H1 (cell line): Measurements from ENCODE around the gene SNAPC2. TPM values are rescaled to one million over a fixed set of nuclear protein-coding genes. Genes with fewer than 3 reads are reported as not detected.

Experiments used
- CTCF ChIA-PET: fragments of 300-600 bp; sonication (Branson Sonifier 250); formaldehyde crosslinking; loops from one replicate; lab custom pipeline; 2021; ENCODE audit not compliant: partially characterized antibody; lab: Charles Lee
- POLR2A ChIA-PET: fragments of 300-600 bp; sonication (Branson Sonifier 250); formaldehyde crosslinking; loops from one replicate; lab custom pipeline; 2021; ENCODE audit warnings: inconsistent platforms; ENCODE audit not compliant: partially characterized antibody; lab: Charles Lee
- DNase-seq, 2 experiments: peaks; one replicate each; pipeline versions ENCODE4 v3.0.0 to v3.0.0-alpha.2; 2010 to 2022; ENCODE audit warnings: low spot score in 2 of 2, low read depth in 1 of 2, mixed read lengths in 1 of 2
- FAIRE-seq: peaks from 2 replicates; lab custom pipeline; 2011; peaks lifted over from hg19 to GRCh38; lab: Jason Lieb, UNC
- H2AFZ ChIP-seq: 2 replicates; pipeline ENCODE4 v1.8.1; 2012; ENCODE audit warnings: low read length, inconsistent platforms
- H2AK5ac ChIP-seq: 2 replicates; pipeline ENCODE4 v1.6.1; 2013; ENCODE audit warnings: low read depth, low read length
- H2BK120ac ChIP-seq: replicated peaks from 2 replicates; pipeline ENCODE3; 2013; ENCODE audit warnings: low read depth, low read length, inconsistent platforms
- H2BK12ac ChIP-seq: 2 replicates; pipeline ENCODE4 v1.6.1; 2013; ENCODE audit warnings: low read depth, low read length
- H2BK15ac ChIP-seq: 2 replicates; pipeline ENCODE4 v1.6.1; 2013; ENCODE audit warnings: low read length
- H2BK20ac ChIP-seq: 2 replicates; pipeline ENCODE4 v1.6.1; 2013; ENCODE audit warnings: low read length
- H2BK5ac ChIP-seq: 2 replicates; pipeline ENCODE4 v1.6.1; 2013; ENCODE audit warnings: low read depth, low read length
- H3K14ac ChIP-seq: 2 replicates; pipeline ENCODE4 v1.6.1; 2013; ENCODE audit warnings: inconsistent platforms; ENCODE audit not compliant: insufficient read length
- H3K18ac ChIP-seq: 2 replicates; pipeline ENCODE4 v1.6.1; 2013; ENCODE audit warnings: low read length; ENCODE audit errors: extremely low read depth
- H3K23ac ChIP-seq: 2 replicates; pipeline ENCODE4 v1.6.1; 2013; ENCODE audit warnings: inconsistent platforms; ENCODE audit not compliant: insufficient read length
- H3K23me2 ChIP-seq: 2 replicates; pipeline ENCODE4 v1.6.1; 2013; ENCODE audit warnings: low read depth, low read length
- H3K27ac ChIP-seq: 2 replicates; pipeline ENCODE4 v1.6.1; 2011; ENCODE audit warnings: low read depth, low read length, inconsistent platforms
- H3K27me3 ChIP-seq, 4 experiments: replicated peaks in 1 of 4; 1 replicate in 1 of 4; 2 replicates in 3 of 4; pipeline versions ENCODE4 v1.6.1 to v1.8.1; 2011 to 2013; ENCODE audit warnings: low read length in 3 of 4, mild to moderate bottlenecking in 3 of 4, inconsistent platforms in 2 of 4, mixed read lengths in 2 of 4, moderate library complexity in 1 of 4; ENCODE audit not compliant: control insufficient read depth in 3 of 4, insufficient read depth in 3 of 4; ENCODE audit errors: extremely low read depth in 1 of 4
- H3K36me3 ChIP-seq, 4 experiments: 2 replicates each; pipeline versions ENCODE4 v1.6.1 to v1.8.1; 2011 to 2013; ENCODE audit warnings: mild to moderate bottlenecking in 4 of 4, low read length in 3 of 4, moderate library complexity in 2 of 4, control low read depth in 1 of 4, inconsistent platforms in 1 of 4; ENCODE audit not compliant: insufficient read depth in 4 of 4, control insufficient read depth in 2 of 4
- H3K4ac ChIP-seq: replicated peaks from 2 replicates; pipeline ENCODE3; 2013; ENCODE audit warnings: low read length, low read depth, mixed read lengths, inconsistent platforms; ENCODE audit not compliant: insufficient read length
- H3K4me1 ChIP-seq, 4 experiments: replicated peaks in 1 of 4; 1 replicate in 1 of 4; 2 replicates in 3 of 4; pipeline versions ENCODE4 v1.6.1 to v1.8.1; 2011 to 2013; ENCODE audit warnings: low read length in 3 of 4, inconsistent platforms in 2 of 4, mixed read lengths in 1 of 4; ENCODE audit not compliant: insufficient read depth in 4 of 4, control insufficient read depth in 3 of 4
- H3K4me2 ChIP-seq, 2 experiments: 2 replicates each; pipeline versions ENCODE4 v1.6.1 to v1.8.1; 2011 to 2013; ENCODE audit warnings: low read depth in 2 of 2, low read length in 2 of 2, control low read depth in 1 of 2, inconsistent platforms in 1 of 2, mild to moderate bottlenecking in 1 of 2; ENCODE audit not compliant: insufficient read depth in 1 of 2
- H3K4me3 ChIP-seq, 4 experiments: fragments of 200-600, 300-600 bp in 1 of 4; sonication (generic), shearing (Covaris generic), sonication (Bioruptor Twin) in 1 of 4; 2 replicates each; pipeline versions ENCODE4 v1.5.1 to v1.8.1; 2011 to 2016; ENCODE audit warnings: low read length in 4 of 4, low read depth in 3 of 4, control low read depth in 2 of 4, inconsistent platforms in 2 of 4, mild to moderate bottlenecking in 2 of 4, mixed read lengths in 1 of 4, moderate library complexity in 1 of 4; ENCODE audit not compliant: insufficient read depth in 2 of 4; ENCODE audit errors: extremely low read depth in 1 of 4
- H3K56ac ChIP-seq: replicated peaks from 2 replicates; pipeline ENCODE3; 2013; ENCODE audit warnings: low read depth, mild to moderate bottlenecking, mixed read lengths, low read length, inconsistent platforms; ENCODE audit not compliant: insufficient read length
- H3K79me1 ChIP-seq: 2 replicates; pipeline ENCODE4 v1.6.1; 2013; ENCODE audit warnings: low read depth, low read length, control low read depth
- H3K79me2 ChIP-seq, 2 experiments: 2 replicates each; pipeline versions ENCODE4 v1.6.1 to v1.8.1; 2012 to 2013; ENCODE audit warnings: low read length in 2 of 2, mild to moderate bottlenecking in 2 of 2, inconsistent platforms in 1 of 2; ENCODE audit not compliant: insufficient read depth in 2 of 2, control insufficient read depth in 1 of 2
- H3K9ac ChIP-seq, 4 experiments: replicated peaks in 1 of 4; 1 replicate in 1 of 4; 2 replicates in 3 of 4; pipeline versions ENCODE4 v1.6.1 to v1.8.1; 2011 to 2013; ENCODE audit warnings: low read depth in 3 of 4, low read length in 3 of 4, control low read depth in 2 of 4, mild to moderate bottlenecking in 2 of 4, moderate library complexity in 2 of 4, inconsistent platforms in 1 of 4; ENCODE audit errors: extremely low read depth in 1 of 4
- H3K9me3 ChIP-seq, 2 experiments: 2 replicates each; pipeline versions ENCODE4 v1.6.1 to v1.8.1; 2012 to 2013; ENCODE audit warnings: mild to moderate bottlenecking in 2 of 2, moderate library complexity in 2 of 2, control low read depth in 1 of 2, inconsistent platforms in 1 of 2, low read depth in 1 of 2, low read length in 1 of 2, mixed read lengths in 1 of 2; ENCODE audit not compliant: insufficient read depth in 2 of 2
- H4K20me1 ChIP-seq, 2 experiments: replicated peaks in 1 of 2; 2 replicates each; pipeline versions ENCODE3 to v1.8.1; 2011 to 2013; ENCODE audit warnings: inconsistent platforms in 2 of 2, low read length in 2 of 2, mild to moderate bottlenecking in 1 of 2; ENCODE audit not compliant: insufficient read depth in 2 of 2, control insufficient read depth in 1 of 2
- H4K5ac ChIP-seq: 2 replicates; pipeline ENCODE4 v1.6.1; 2013; ENCODE audit warnings: low read length, low read depth, mixed read lengths, inconsistent platforms; ENCODE audit not compliant: insufficient read length
- H4K8ac ChIP-seq: 2 replicates; pipeline ENCODE4 v1.8.0; 2013; ENCODE audit warnings: mild to moderate bottlenecking, moderate library complexity, low read length, inconsistent platforms; ENCODE audit not compliant: insufficient read depth; ENCODE audit errors: extremely low read depth
- H4K91ac ChIP-seq: replicated peaks from 2 replicates; pipeline ENCODE3; 2013; ENCODE audit warnings: low read length, mixed read lengths, inconsistent platforms; ENCODE audit not compliant: insufficient read length
- ASH2L ChIP-seq: fragments of 200-600, 300-600 bp; sonication (generic); IDR thresholded peaks from one replicate; pipeline ENCODE4 v1.7.1; 2017; ENCODE audit warnings: low read length
- EGR1 ChIP-seq: IDR thresholded peaks from 2 replicates; pipeline ENCODE4 v1.6.1; 2011; ENCODE audit warnings: low read depth, low read length, borderline replicate concordance
- POU5F1 ChIP-seq: IDR thresholded peaks from 2 replicates; pipeline ENCODE4 v1.6.1; 2011; ENCODE audit warnings: low read depth, mild to moderate bottlenecking, low read length, moderate library complexity
- SIN3A ChIP-seq, 2 experiments: IDR thresholded peaks in 1 of 2; conservative IDR thresholded peaks in 1 of 2; 2 replicates each; pipeline ENCODE4 v1.6.1; 2011 to 2012; ENCODE audit warnings: low read length in 2 of 2, improper control_type of control experiment in 1 of 2, low read depth in 1 of 2, mild to moderate bottlenecking in 1 of 2
- SUZ12 ChIP-seq: fragments of 200-600 bp; sonication (generic); IDR thresholded peaks from 2 replicates; pipeline ENCODE4 v1.6.1; 2012; ENCODE audit warnings: mild to moderate bottlenecking, inconsistent platforms, low read length, moderate library complexity, mixed read lengths
- ZNF274 ChIP-seq: IDR thresholded peaks from 2 replicates; pipeline ENCODE4 v1.7.0; 2012; ENCODE audit warnings: low read length, borderline replicate concordance; ENCODE audit errors: extremely low read depth
- WGBS, 2 experiments: shearing (Covaris generic) in 1 of 2; methylation state at CpG; one replicate each; pipeline versions ENCODE4 v1.1.6 to v1.1.7; 2013 to 2015; ENCODE audit warnings: low lambda C conversion rate in 2 of 2, mixed read lengths in 2 of 2, inconsistent platforms in 1 of 2, low coverage in 1 of 2, missing lambda C conversion rate in 1 of 2; ENCODE audit not compliant: insufficient replicate concordance in 2 of 2, insufficient coverage in 1 of 2, insufficient read length in 1 of 2; ENCODE audit errors: extremely low coverage in 1 of 2, missing lambda C conversion rate in 1 of 2; 5-methylcytosine and 5-hydroxymethylcytosine counted together
- polyA plus RNA-seq, 7 experiments: library from polyadenylated mRNA; depleted of rRNA in 3 of 7; stranded (reverse) in 5 of 7; unstranded in 2 of 7; fragments of >200 nt in 5 of 7; fragments of 200-250 nt in 2 of 7; gene quantifications; 1 replicate in 5 of 7; 2 replicates in 1 of 7; 4 replicates in 1 of 7; pipeline versions ENCODE4 v1.2.1 to v1.2.3, GENCODE V29; 2011 to 2013; ENCODE audit warnings: missing spikeins in 2 of 7, mixed read lengths in 2 of 7
- total RNA-seq: library from RNA; stranded (reverse); fragmentation: NEBNext Ultra II Directional; extraction: Animal tissue kit (Norgen Biotek cat#: 25700); gene quantifications from 2 replicates; pipeline ENCODE4 v1.2.1, GENCODE V29; 2021
- TF ChIP-seq, protein P1 (sequence below): IDR thresholded peaks from 2 replicates; pipeline ENCODE4 v1.6.1; 2012; ENCODE audit warnings: inconsistent platforms
- TF ChIP-seq, protein P2 (sequence below): IDR thresholded peaks from 2 replicates; pipeline ENCODE4 v1.6.1; 2012; ENCODE audit warnings: inconsistent platforms
- TF ChIP-seq, protein P3 (sequence below): IDR thresholded peaks from 2 replicates; pipeline ENCODE4 v1.6.1; 2011; ENCODE audit warnings: low read depth, mild to moderate bottlenecking, low read length; ENCODE audit not compliant: insufficient read depth

SNAPC2 gene
- total and polyA plus RNA-seq, 2 of the 8 experiments (the other 6 are each of a cell fraction or from before 2014, with no cell fraction given): 18.2 to 20.3 TPM

DNA sequence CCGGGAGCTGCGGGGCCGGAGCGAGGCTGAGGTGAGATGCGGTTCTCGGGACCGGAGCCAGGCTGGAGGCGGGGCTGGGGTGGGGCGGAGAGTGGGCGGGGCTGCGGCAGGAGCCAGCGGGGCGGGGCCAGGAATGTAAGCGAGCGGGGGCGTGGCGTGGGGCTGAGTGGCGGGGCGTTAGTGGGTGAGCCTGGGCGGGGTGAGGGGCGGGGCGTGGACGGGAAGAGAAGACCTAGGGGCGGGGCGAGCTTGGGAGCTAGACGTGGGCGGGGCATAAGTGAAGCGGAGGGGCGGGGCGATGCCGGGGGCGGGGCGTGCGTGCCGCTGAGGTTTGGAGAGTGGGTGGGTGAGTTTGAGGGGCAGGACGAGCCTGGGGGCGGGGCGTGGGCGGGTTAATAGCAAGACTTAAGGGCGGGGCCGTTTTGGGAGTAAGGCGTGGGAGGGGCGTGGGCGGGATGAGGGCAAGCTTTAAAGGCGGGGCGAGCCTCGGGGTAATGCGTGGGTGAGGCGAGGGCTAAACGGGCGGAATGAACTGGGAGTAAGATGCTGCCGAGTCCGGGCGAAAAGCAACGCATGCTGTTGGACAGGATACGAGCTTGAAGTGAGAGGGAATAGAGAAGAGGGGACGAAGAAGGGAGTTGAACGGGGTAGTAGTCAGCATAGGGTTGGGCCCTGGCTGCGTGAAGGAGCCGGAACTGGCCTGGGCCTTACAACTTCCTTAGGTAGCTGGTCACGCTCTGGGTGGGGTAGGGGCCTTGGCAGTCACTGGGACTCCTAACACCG is 572 bp downstream of the SNAPC2 start:
- no peaks in the 10 kb centered on the region for H3K79me1 ChIP-seq
- no peak overlapping the region for H3K27ac ChIP-seq
- 46% methylated on average over 10 of the region's 62 CpGs; no CpG with 5 or more reads in 1 of the 2 experiments for WGBS, 2 experiments
- peak overlapping the region; percentile 71; the same call in 1 of the 2 replicates for H3K18ac ChIP-seq
- peaks cover 23% of the 10 kb centered on the region for H3K23me2 ChIP-seq
- ChIA-PET POLR2A (interaction anchor here (1.1 to 10.6 kb wide), 9 partner anchors 10 to 400 kb away, joined by 3 to 106 read pairs (median 10); partner anchors contain the start of genes MAP2K7, NDUFA7, RPS28 and TIMM44), CTCF (interaction anchor here (0.6 to 9.0 kb wide), 13 partner anchors 8 to 81 kb away, joined by 3 to 112 read pairs (median 6); partner anchors contain the start of gene MAP2K7)
- H3K79me2 ChIP-seq: no peaks in the 10 kb centered on the region
- H2BK15ac ChIP-seq: no peak overlapping the region
- H3K4ac ChIP-seq: no peak overlapping the region
- H2BK120ac ChIP-seq: no peak overlapping the region
- H3K9me3 ChIP-seq: no peaks in the 10 kb centered on the region
- peaks cover 0 to 23% (median 13%) of the 10 kb centered on the region in 4 experiments; a peak in 5 of 7 replicates for H3K4me1 ChIP-seq
- H4K20me1 ChIP-seq: peaks cover 7 to 10% of the 10 kb centered on the region in 2 experiments
- H3K4me3 ChIP-seq: peak overlapping the region; percentile 53 to 86 (median 60)
- peak overlapping the region; percentile 5 to 56 (median 42); a peak in 5 of 7 replicates for H3K9ac ChIP-seq
- no peak overlapping the region for H2BK20ac ChIP-seq
- no peak overlapping the region for H2AFZ ChIP-seq
- H3K14ac ChIP-seq: no peak overlapping the region
- H2BK12ac ChIP-seq: no peak overlapping the region
- 0 out of 2 replicates have a peak overlapping the region, but pooled peaks have one; percentile 13 for H2AK5ac ChIP-seq
- no peak overlapping the region for H3K23ac ChIP-seq
- H3K4me2 ChIP-seq: peak overlapping the region; percentile 72 to 84
- H4K8ac ChIP-seq: peak overlapping the region; percentile 32; the same call in 1 of the 2 replicates
- H2BK5ac ChIP-seq: 0 out of 2 replicates have a peak overlapping the region, but pooled peaks have one; percentile 20
- DNase-seq (peak; percentile 85 to 99), FAIRE-seq (no peak)
- peaks cover 15 to 32% (median 29%) of the 10 kb centered on the region in 4 experiments; a peak in 6 of 7 replicates for H3K27me3 ChIP-seq
- H4K5ac ChIP-seq: peak overlapping the region; percentile 67
- H4K91ac ChIP-seq: no peak overlapping the region
- no peak overlapping the region for H3K56ac ChIP-seq
- no peaks in the 10 kb centered on the region for H3K36me3 ChIP-seq
- TF ChIP-seq, protein P1, sequence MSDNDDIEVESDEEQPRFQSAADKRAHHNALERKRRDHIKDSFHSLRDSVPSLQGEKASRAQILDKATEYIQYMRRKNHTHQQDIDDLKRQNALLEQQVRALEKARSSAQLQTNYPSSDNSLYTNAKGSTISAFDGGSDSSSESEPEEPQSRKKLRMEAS: peak; percentile 20; the same call in 1 of the 2 replicates
- TF ChIP-seq SUZ12 (no peak), EGR1 (peak; percentile 92), ASH2L (no peak), ZNF274 (no peak), SIN3A (conservative IDR thresholded peaks at IDR 0.05 in 1 of 2, IDR thresholded peaks at IDR 0.05 in 1 of 2; ENCODE audit: low read depth in 1 of 2, low read length in 2 of 2) (no peak), POU5F1 (no peak)
- TF ChIP-seq, protein P2, sequence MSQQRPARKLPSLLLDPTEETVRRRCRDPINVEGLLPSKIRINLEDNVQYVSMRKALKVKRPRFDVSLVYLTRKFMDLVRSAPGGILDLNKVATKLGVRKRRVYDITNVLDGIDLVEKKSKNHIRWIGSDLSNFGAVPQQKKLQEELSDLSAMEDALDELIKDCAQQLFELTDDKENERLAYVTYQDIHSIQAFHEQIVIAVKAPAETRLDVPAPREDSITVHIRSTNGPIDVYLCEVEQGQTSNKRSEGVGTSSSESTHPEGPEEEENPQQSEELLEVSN: 0 out of 2 replicates have a peak, but pooled peaks have one; percentile 12
- TF ChIP-seq, protein P3, sequence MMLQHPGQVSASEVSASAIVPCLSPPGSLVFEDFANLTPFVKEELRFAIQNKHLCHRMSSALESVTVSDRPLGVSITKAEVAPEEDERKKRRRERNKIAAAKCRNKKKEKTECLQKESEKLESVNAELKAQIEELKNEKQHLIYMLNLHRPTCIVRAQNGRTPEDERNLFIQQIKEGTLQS: no peak
